Adrenal gland (tissue), 5 donors: ENCODE measurements around the gene PHACTR3.

Source experiments
- POLR2A ChIP-seq, 2 donors: fragments of 450-650 bp; IDR thresholded peaks; one replicate each; pipeline ENCODE4 v1.6.1; 2017; ENCODE audit warnings: antibody characterized with exemption in 2 of 2, mild to moderate bottlenecking in 2 of 2, moderate library complexity in 1 of 2
- TF ChIP-seq, protein P1 (sequence below), 6 experiments: fragments of 450-650 bp in 4 of 6; fragments of 200-600 bp in 2 of 6; sonication (generic) in 1 of 6; IDR thresholded peaks; 1 replicate in 5 of 6; 2 replicates in 1 of 6; pipeline versions ENCODE4 v1.5.1 to v1.8.0; 2016 to 2021; ENCODE audit warnings: antibody characterized with exemption in 6 of 6, mild to moderate bottlenecking in 2 of 6, moderate library complexity in 1 of 6
- donor health status: DM: no; HTN: no; CAD: no.

DNA sequence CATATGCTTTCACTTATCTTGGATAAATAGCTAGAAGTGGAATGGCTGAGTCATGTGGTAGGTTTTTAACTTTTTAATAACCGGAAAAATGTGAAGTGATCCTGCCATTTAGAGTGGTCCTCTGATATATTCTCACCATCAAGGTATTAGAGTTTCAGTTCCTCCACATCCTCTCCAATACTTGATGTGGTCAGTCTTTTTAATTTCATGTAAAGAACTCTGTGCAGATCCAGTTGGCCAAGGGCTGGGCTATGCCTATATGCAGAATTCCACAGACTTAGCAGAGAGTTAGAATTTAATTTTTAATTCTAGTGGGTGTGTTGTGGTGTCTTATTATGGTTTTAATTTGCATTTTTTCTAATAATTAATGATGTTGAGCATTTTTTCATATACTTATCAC, 188.0 kb downstream of the PHACTR3 start:
- TF ChIP-seq POLR2A (IDR thresholded peaks at IDR 0.05) = no peak
- TF ChIP-seq, protein P1, sequence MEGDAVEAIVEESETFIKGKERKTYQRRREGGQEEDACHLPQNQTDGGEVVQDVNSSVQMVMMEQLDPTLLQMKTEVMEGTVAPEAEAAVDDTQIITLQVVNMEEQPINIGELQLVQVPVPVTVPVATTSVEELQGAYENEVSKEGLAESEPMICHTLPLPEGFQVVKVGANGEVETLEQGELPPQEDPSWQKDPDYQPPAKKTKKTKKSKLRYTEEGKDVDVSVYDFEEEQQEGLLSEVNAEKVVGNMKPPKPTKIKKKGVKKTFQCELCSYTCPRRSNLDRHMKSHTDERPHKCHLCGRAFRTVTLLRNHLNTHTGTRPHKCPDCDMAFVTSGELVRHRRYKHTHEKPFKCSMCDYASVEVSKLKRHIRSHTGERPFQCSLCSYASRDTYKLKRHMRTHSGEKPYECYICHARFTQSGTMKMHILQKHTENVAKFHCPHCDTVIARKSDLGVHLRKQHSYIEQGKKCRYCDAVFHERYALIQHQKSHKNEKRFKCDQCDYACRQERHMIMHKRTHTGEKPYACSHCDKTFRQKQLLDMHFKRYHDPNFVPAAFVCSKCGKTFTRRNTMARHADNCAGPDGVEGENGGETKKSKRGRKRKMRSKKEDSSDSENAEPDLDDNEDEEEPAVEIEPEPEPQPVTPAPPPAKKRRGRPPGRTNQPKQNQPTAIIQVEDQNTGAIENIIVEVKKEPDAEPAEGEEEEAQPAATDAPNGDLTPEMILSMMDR (IDR thresholded peaks at IDR 0.05) = no peak
